ENCODE data around the gene KCNQ1.

DNA sequence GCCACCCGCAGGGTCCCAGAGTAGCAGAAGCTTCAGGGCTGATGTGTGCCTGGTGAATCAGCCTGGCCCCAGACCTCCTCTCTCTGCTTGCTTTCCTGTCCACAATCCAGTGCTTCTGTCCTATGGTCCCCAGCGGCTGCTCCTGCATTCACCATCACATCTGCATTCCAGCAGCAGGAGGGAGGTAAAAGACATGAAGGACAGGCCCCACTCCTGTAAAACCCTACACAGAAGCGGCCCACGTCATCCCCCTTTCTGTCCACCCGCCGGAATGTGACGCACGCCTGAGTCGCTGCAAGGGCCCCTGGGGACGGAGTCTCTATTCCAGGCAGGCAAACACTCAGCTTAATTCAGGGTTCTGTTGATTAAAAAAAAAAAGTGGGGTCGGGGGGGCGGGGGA, 382.4 kb downstream of the KCNQ1 start:
- TF ChIP-seq, protein P1, sequence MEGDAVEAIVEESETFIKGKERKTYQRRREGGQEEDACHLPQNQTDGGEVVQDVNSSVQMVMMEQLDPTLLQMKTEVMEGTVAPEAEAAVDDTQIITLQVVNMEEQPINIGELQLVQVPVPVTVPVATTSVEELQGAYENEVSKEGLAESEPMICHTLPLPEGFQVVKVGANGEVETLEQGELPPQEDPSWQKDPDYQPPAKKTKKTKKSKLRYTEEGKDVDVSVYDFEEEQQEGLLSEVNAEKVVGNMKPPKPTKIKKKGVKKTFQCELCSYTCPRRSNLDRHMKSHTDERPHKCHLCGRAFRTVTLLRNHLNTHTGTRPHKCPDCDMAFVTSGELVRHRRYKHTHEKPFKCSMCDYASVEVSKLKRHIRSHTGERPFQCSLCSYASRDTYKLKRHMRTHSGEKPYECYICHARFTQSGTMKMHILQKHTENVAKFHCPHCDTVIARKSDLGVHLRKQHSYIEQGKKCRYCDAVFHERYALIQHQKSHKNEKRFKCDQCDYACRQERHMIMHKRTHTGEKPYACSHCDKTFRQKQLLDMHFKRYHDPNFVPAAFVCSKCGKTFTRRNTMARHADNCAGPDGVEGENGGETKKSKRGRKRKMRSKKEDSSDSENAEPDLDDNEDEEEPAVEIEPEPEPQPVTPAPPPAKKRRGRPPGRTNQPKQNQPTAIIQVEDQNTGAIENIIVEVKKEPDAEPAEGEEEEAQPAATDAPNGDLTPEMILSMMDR (IDR thresholded peaks at IDR 0.05) = no peak
- TF ChIP-seq POLR2AphosphoS5 (IDR thresholded peaks at IDR 0.05) (no peak), POLR2A (IDR thresholded peaks at IDR 0.05) (no peak)
